GM21786 (cell line): ENCODE data around the gene GALC.

ENCODE experiments used
- ATAC-seq: cut with Tn5 transposase; IDR thresholded peaks from one replicate; pipeline ENCODE4 v1.9.1; 2021; ENCODE audit not compliant: unreplicated experiment

Gene GALC

DNA sequence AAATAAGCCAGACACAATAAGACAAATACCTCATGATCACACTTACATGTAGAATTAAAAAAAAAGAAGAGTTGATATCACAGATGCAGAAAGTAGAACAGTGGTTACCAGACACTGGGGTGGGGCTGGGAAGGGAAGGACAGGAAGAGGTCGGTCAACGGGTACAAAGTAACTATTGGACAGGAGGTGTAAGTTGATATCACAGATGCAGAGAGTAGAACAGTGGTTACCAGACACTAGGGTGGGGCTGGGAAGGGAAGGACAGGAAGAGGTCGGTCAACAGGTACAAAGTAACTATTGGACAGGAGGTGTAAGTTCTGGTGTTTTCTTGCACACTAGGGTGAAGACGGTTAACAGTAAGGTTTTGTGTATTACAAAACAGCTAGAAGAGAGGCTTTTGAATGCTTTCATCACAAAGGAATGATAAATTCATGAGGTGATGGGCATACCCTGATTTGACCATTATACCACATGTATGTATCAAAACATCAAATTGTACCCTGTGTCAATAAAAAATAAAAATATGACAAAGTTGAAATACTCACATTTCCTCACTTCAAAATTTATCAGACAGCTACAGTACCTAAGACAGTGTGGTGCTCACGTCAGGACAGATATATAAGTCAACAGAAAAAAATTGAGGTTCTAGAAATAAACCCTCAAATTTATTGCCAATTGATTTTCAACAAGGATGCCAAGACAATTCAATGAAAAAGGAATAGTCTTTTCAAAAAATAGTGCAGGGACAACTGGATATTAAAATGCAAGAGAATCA is 32.8 kb downstream of the GALC start:
- no peak for ATAC-seq

DNA sequence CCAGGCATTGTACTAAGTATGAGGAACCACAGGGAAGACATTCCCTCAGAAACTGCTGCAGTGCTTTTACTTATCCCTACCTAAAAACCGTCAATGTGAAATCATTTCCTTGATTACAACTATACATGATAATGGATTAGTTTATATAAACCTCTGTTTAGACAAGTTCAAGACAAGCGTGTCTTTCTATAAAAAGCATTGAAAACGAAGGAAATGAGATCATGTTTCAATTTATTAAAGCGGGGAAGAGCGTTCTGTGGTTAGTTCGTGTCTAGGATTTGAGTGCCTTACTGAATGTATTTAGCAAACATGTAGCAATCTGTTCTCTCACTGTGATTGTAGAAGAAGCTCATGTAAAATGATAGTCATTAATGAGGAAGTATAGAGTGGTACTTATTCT is 37.5 kb downstream of the GALC start:
- no peak for ATAC-seq

DNA sequence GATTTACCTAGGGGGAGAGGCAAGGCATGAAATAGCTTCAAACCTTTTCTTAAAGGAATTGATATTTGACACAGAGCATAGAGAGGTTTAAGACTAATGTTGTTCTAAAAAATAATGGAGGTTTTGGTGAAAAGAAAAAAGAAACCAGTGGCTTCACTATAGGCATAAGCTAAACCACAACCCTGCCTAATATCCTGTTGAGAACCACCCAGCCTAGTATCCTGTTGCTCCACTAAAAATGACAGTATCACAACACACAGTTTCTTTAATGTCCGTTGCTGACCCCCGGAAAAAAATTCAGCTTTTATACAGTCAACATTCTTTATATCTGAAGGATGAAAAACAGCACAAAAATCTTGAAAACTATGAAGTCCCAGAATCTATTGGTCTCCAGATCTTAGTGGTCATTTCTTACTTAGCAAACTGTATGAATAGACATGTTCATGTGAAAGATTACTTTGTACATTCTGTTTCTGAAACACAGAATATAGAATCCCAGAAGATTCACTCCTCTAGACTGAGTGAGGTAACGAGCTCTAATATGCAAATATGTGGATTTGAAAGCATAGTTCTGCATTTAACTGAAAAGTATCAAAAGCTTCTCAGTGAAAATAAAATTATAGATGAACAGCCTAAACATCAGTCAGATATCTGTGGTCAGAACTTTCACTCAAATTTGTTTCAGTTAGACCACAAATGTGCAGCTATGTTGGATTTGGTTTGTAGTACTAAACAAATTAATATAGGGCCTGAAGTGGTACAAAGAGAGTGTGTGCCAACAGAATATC is 40.5 kb downstream of the GALC start:
- ATAC-seq = peak; percentile 83

DNA sequence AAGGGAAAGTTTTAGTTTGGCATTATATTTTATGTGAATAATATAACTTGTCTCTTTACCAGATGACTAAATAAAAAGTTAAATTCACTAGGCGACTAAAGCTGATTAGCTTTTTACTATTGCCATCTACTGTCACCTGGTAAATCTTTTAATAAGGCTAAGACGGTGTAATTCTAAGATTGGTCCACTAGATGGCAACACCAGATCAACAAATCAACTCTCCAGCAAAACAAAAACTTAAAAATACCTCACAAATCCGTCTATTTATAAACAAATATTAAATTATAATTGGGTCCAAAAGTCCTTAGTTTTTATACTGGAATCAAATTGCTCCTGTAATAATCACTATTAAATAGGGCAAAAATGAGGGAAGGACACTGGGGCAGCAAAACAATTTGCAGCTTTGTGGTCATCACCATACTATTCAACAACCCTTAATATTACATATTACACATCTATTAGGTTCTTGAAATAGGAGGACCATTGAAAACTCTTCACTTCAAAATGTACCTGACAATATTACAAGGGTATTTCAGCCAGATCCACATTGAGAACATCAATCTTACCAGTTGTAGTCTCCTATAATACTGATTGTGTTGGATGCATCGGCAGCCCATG is 47.9 kb downstream of the GALC start:
- ATAC-seq = no peak

DNA sequence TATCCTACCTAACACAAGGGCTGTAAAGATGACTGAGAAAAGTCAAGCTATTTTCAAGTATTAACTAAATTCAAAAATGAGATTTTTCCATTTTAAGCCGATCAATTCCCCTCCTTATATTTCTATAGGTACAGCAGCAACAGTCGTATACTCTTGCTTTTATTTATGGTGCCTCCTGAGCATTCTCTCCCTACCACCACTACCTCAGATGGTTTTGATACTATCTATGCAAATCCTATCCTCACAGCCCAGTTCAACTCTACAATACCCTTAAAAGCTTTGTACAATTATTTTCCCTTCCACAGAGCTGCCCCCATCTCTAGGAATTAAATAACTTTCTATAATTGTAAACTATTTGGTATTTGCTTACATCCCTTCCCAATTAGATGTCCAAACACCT is 52.1 kb downstream of the GALC start:
- ATAC-seq = no peak

DNA sequence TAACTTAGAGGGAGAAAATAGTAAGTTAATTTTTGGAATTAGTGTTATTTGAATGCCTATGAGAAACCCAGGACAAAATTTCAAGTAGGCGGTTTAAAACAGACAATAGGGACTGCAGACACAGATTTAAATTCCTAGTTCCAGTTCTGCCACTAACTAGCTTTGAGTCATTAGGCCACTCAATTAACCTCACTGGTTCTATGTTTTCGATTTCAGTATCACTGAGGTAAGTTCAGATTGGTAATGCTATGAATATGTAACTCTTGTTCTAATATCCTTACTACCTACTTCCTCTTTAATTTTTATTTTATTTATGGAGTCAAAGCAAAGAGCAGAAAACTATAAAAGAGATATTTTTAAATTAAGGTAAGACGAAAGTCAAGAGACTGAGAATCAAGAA is 52.6 kb downstream of the GALC start:
- peak; percentile 97 for ATAC-seq

DNA sequence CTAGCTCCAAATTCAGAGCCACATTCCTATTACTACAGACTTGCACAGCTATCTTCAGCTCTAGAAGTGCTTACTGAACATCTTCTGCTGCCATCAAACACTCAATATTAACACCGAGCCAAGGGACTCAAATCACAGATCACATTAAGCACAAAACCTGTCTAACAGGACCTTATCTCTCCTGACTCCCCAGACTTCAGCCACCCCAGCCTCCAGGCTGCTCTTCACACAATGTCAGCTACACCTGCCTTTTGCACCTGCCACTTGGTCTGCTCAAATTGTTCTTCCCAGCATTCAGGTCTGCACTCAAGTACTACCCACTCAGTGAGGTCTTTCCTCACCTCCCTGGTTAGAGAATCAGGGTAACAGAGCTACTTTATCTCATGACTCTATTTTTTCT is 57.1 kb downstream of the GALC start:
- ATAC-seq = no peak

DNA sequence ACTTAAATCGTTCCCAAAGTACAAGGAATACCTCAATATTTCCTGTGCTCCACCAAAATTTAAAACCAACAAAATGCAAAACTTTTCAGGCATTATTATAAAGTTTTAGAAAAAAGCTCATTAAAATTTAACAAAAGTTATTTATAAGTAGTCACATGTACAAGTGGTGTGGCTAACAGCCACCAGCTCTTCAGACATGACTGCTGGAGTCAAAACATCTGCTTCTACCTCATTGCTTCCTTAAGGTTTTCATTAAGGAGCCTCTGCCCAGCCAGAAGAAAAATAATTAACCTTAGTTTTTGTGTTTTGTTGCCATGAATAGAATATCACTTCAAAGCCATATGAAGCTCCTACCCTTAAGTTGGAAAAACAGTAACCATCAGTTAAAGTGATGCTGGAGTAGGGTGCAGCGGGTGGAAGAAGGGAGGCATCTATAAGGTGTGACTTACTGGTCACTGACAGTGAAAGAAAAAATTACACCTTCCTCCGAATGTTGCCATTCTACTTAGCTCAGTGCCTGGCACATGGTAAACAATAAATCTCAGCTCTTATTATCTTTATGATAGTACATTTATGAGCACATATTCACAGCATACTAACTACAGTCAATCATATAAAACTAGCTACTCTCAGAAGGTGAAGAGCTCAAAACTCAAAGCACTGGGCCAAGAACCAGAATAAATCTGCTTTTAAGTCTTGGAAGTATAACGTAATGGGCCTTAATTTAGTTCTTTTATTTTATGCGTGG is 57.7 kb downstream of the GALC start:
- no peak for ATAC-seq

DNA sequence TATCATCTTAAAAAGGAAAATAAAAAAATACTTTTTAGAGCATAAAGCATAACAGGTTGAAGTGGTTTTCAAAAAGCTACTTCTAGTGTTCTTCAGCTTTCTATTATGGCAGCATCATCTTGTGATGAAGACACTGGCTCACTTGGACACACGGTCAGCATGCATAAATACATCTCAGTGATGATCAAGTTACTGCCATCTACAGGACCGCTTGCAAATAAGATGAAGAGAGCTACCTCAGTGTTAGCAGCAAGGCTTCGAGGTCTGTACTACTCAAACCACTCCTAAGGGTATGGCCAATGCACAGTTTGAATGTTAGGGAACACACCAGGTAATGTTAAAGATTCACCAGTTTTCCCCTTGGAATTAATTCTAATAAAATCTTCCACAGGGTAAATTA is 58.8 kb downstream of the GALC start:
- ATAC-seq = no peak

DNA sequence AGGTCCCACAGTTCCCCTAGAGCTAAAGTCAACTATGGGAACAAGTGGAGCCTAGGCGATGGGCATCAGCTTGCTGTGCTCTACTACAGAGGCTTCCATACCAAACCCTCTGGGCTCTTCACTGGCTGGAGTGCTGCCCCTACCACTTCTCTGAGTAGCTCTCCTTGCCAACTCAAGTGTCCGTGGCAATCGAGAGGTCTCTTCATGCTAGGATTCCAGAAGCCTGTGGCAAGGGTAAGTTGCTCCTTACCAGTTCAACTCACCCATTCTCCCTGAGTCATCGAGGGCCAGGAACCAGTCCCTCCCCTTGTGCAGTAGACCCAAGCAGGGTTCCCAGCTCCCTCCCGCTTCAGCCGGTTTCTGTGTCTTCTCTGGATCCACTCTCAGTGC is 76.1 kb downstream of the GALC start:
- ATAC-seq = no peak

DNA sequence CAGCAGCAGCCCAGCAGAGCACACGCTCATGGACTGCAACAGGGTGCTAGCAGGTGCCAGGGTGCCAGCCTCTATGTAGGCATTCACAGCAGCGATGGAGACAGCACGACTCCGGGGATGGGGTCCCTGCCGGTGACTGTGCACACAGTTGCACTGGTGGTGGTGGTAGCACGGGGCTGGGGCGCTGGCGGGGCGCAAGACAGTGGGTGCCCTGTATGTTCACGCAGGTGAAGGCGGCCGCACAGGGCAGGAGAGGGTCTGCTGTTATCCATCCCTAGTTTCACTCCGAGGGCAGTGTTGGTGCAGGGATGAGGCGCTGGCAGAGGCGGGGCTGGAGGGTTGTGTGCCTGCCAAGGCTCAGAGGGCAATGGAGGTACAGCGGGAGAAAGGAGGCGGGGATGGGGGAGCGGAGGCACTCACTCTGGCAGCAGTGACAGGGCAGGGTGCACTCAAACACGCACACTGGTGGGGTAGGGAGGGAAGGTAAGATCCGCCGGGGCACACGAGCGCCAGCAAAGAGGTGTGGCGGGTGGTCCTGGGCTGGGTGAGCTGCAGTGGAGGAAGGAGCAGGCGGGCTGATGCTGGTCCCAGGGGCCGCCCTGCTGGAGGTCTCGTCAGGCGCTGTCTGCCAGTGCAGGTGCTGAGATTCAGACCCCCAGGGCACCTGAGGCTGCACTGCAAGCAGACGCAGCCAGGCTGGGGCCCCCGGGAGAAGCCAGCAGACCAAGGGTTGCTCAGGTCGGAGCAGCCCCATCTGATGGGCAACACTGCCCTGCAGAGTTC is 76.7 kb downstream of the GALC start:
- ATAC-seq = no peak

DNA sequence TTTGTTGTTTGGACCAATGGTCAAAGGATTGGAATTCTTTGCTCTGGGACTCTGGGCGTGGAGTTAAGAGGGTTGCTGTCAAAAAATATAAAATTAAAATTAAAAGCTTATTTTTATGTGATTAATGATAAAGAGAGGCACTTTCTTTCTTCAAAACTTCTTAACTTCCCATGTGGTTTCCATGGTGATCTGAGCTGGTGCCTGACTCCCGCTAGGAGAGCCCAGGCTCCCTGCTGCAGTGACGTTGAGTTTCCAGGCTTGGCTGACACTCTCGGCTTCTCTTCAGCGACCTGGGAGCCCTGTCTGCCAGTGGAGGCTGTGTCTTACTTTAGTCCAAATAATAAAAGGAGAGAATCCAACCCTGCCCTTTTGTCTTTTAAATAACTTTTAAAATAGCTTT is 84.4 kb downstream of the GALC start:
- no peak for ATAC-seq

DNA sequence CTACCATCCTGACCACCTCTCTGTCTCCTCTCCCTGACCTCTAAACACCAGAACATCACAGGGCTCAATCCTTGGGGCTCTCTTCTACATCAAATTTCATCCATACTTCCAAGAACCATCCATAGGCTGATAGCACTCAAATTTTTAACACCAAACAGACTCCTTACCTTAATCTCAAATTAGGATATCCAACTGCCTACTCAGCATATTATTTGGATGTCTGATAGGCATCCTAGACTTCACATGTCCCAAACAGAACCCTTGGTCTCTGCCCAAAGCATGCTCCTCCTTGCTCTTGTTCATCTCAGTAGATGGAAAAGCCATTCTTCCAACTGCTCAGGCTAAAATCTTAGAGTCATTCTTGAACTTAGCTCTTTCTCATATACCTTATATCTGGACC is 91.3 kb downstream of the GALC start:
- ATAC-seq = no peak

DNA sequence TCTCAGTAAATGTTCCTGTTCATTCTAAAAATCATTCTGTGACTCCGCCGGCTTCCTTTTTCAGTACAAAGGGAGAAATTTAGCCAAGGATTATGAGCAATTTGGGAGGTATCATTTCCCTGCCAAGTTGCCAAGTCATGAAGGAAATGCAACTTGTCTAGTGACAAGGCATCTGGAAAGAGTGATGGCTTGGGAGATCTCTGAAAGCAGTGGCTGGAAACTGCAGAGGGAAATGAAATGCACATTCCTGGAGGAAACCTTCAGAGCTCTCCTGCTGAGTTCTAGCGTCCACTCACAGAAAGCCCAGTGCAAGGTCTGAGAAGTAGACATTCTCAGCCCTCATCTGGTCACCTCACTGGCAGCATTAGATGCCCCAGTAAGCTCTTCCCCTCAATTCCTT is 91.7 kb downstream of the GALC start:
- ATAC-seq = no peak

DNA sequence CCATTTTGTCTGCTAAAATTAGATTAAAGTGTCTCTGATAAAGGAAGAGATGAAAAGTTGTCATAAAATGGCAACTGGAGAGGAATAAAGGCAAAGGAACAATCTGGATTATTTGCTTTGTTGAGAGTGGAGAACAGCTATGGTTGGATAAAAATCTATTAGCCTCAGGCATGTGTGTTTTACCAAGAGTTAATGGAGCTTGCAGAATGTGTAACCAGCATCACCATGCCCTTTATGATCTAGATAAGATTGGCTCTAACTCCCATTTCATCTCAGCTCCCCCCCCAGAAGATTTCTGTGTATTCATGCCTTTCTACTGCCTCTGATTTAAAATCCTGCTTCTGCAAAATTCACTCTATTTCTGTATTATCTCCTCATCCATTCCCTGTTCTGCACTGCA is 93.8 kb downstream of the GALC start:
- no peak for ATAC-seq

DNA sequence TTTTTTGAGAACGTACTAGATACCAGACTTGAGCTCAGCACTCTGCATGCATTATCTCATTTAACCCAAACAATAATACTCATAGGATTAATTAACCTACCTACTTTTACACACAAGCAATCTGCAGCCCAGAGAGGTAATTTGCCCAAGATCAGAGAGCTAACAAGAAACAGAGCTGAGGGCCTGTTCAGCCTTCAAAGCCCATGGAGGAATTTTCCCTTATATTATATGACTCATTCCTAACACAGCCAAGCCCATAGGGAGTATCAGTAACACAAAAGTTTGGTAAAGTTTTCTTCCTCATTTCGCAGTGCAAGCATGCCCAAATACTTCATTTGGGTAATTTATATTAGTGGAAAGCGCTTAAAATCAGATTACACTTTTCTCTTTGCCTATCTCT is 94.7 kb downstream of the GALC start:
- ATAC-seq = no peak

DNA sequence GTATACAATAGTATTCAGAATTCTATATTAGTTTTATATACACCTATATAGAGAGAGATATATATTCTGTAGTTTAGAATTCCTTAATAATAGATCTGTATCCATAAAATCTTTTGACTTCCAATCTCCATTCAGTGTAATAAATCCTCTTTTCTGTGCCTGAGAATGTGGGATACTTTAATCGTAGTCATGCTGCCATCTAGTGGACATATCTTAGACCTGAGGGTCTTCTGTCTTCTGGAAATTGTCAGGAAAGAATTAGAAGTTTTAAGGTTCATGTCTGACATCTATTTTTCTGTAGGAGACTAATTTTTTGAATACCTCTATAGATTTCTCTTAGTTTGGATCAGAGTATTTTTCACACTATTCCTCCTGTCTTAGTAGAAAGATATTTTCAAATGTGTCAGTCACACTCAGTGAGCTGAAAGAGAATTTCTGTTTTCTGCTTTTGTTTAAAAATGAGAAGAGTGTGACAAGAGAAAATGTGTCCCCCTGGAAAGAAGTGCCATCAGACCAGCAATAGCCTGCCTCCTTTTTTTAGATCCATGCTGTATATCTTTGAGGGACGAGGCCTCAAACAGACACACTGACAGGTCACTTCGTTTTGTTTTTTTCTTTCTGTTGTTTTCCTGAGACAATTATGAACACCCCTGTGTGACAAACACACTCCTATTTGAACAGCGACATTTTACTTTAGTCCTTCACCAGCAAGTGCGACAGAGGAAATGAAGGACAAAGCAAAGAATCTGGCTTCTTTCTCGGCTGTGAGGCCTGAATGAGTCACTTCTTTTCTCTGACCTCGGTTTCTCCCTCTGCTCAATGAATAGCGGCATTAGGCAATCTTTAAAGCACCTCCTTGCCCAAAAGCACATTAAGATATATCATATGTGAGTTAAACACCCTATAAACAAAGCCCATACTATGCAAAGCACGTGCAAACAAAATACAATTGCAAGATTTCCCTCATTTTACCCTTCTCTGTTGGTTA is 96.3 kb downstream of the GALC start:
- ATAC-seq = peak; percentile 57

DNA sequence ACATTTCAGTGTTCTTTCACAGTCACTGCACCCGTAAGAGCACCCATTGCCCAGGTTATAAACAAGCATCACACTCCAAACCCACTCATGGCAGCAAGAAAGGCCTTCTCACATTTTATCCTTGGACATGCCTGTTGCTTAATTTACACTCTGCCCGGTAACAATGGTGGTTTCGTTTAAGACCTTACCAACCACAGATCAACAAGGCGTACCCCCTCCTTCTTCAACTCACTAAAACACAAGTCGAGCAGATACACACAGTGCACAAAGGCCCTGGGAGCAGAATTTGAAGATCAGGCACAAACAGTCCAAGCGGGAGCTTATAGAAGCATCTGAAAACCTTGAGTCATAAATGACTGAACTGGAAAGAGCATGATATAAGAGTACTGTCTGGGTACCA is 98.1 kb downstream of the GALC start:
- ATAC-seq = no peak

DNA sequence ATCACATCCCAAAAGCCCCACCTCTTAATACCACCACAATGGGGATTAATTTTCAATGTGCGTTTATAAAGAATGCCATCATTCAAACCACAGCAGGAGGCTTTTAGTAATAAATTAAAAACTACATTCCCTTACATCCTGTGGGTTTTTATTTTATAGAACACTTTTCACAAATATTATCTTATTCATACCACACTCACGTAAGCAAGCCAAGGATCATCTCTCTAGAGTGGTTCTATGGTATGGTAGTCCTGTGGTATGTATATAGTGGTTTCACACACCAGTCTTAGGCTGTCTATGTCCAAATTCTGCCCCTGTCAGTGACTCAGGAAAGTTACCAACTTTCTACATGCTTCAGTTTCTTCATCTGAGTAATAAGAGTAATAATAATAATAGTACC is 100.2 kb downstream of the GALC start:
- no peak for ATAC-seq
